RWPE2 (cell line): Measurements from ENCODE around the gene KIRREL2.
A peak's percentile ranks its signal among the peaks of the same experiment; 100 is the strongest.

ENCODE experiments used
- ATAC-seq: fragments of 200-7000 bp; cut with Tn5 transposase; 3 replicates; pipeline ENCODE4 v1.9.1; 2021; ENCODE audit warnings: low read depth
- DNase-seq: peaks from one replicate; pipeline ENCODE4 v3.0.0-alpha.2; 2020; ENCODE audit warnings: low spot score
- H3K27ac ChIP-seq: fragments of 450-650 bp; 2 replicates; pipeline ENCODE4 v1.5.1; 2017; ENCODE audit warnings: mild to moderate bottlenecking; ENCODE audit not compliant: poor library complexity, severe bottlenecking
- H3K27me3 ChIP-seq: fragments of 250-450 bp; sonication (Bioruptor Pico); 2 replicates; pipeline ENCODE4 v1.5.1; 2021; ENCODE audit warnings: mild to moderate bottlenecking, moderate library complexity; ENCODE audit not compliant: insufficient read depth, poor library complexity, severe bottlenecking
- H3K36me3 ChIP-seq: fragments of 250-450 bp; sonication (Bioruptor Pico); 2 replicates; pipeline ENCODE4 v1.5.1; 2020; ENCODE audit warnings: low read depth, mild to moderate bottlenecking, moderate library complexity
- H3K4me1 ChIP-seq: fragments of 250-450 bp; sonication (Bioruptor Pico); 2 replicates; pipeline ENCODE4 v1.5.1; 2021; ENCODE audit warnings: mild to moderate bottlenecking, moderate library complexity; ENCODE audit not compliant: insufficient read depth, poor library complexity, severe bottlenecking
- H3K4me3 ChIP-seq: fragments of 250-450 bp; sonication (Bioruptor Pico); 2 replicates; pipeline ENCODE4 v1.5.1; 2021; ENCODE audit warnings: mild to moderate bottlenecking, moderate library complexity; ENCODE audit not compliant: severe bottlenecking
- H3K9me3 ChIP-seq: fragments of 250-450 bp; sonication (Bioruptor Pico); 2 replicates; pipeline ENCODE4 v1.5.1; 2021; ENCODE audit warnings: mild to moderate bottlenecking, moderate library complexity; ENCODE audit not compliant: severe bottlenecking
- CTCF ChIP-seq: fragments of 450-650 bp; IDR thresholded peaks from one replicate; pipeline ENCODE4 v1.5.1; 2017; ENCODE audit warnings: mild to moderate bottlenecking, moderate library complexity; ENCODE audit not compliant: poor library complexity, severe bottlenecking

KIRREL2 gene

GRCh38 chr19:35856546-35857149 lies at the start of gene KIRREL2:
Gene KIRREL2 (plus strand): TSS chr19:35856911. CDS start chr19:35857120, 209 bp downstream.
- Histone ChIP-seq H3K4me1 (no peaks in the 10 kb centered on the region), H3K36me3 (no peaks in the 10 kb centered on the region), H3K4me3 (peak within 1 kb of the TSS; percentile 31), H3K27me3 (peaks cover 40% of the 10 kb centered on the region), H3K9me3 (no peaks in the 10 kb centered on the region), H3K27ac (no peak within 1 kb of the TSS)
- no peak for TF ChIP-seq CTCF
- ATAC-seq: peak; percentile 71
- no peak for DNase-seq

- Histone ChIP-seq H3K36me3 (no peaks in the 10 kb centered on the region), H3K27ac (no peak overlapping the region), H3K9me3 (no peaks in the 10 kb centered on the region), H3K27me3 (no peaks in the 10 kb centered on the region), H3K4me1 (no peaks in the 10 kb centered on the region), H3K4me3 (no peak overlapping the region)
- DNase-seq (no peak), ATAC-seq (no peak)
- no peak for TF ChIP-seq CTCF
Measured at GRCh38 chr19:35807633-35808032, 49.1 kb upstream of the KIRREL2 start.

GRCh38 chr19:35811317-35812219 lies 45.1 kb upstream of the KIRREL2 start:
- TF ChIP-seq CTCF: no peak
- no peak overlapping the region for H3K27ac ChIP-seq
- DNase-seq (no peak), ATAC-seq (no peak)
- H3K9me3 ChIP-seq: no peaks in the 10 kb centered on the region
- no peak overlapping the region for H3K4me3 ChIP-seq
- H3K36me3 ChIP-seq: no peaks in the 10 kb centered on the region
- H3K27me3 ChIP-seq: no peaks in the 10 kb centered on the region
- H3K4me1 ChIP-seq: no peaks in the 10 kb centered on the region

GRCh38 chr19:35812220-35813042 lies 44.3 kb upstream of the KIRREL2 start, which contains the start of gene PRODH2:
Gene PRODH2 (minus strand): TSS chr19:35812845. CDS start chr19:35812805, 40 bp downstream.
- H3K4me1 ChIP-seq: no peaks in the 10 kb centered on the region
- H3K27ac ChIP-seq: no peak within 1 kb of the TSS
- no peaks in the 10 kb centered on the region for H3K27me3 ChIP-seq
- no peak for DNase-seq
- no peak for ATAC-seq
- no peak within 1 kb of the TSS for H3K4me3 ChIP-seq
- no peak for TF ChIP-seq CTCF
- H3K36me3 ChIP-seq: no peaks in the 10 kb centered on the region
- no peaks in the 10 kb centered on the region for H3K9me3 ChIP-seq
